LNCaP clone FGC (cell line): ENCODE data around the gene RAET1E.
"Not testable (repeated sequence)": the region's sequence is repeated elsewhere in the genome, so short reads cannot be mapped to it uniquely, and the experiment has no call there.

Experiments
- DNase-seq: peaks from one replicate; pipeline ENCODE4 v3.0.0-alpha.2; 2011; ENCODE audit warnings: low read depth
- H3K4me3 ChIP-seq: 2 replicates; pipeline ENCODE4 v1.5.1; 2011; ENCODE audit warnings: mild to moderate bottlenecking, low read depth, low read length, control low read depth
- CTCF ChIP-seq: IDR thresholded peaks from 2 replicates; pipeline ENCODE4 v1.5.1; 2012; ENCODE audit warnings: mild to moderate bottlenecking; ENCODE audit not compliant: control insufficient read depth, insufficient read depth; ENCODE audit errors: extremely low read depth

Gene RAET1E

GRCh38 chr6:149857541-149857940, 40.4 kb downstream of the RAET1E start:
- no peak for TF ChIP-seq CTCF
- H3K4me3 ChIP-seq, result no peak overlapping the region
- DNase-seq, result peak; percentile 72

GRCh38 chr6:149856256-149856994, 41.5 kb downstream of the RAET1E start:
- no peak overlapping the region for H3K4me3 ChIP-seq
- TF ChIP-seq CTCF, result no peak
- no peak for DNase-seq

- peak; percentile 94 for DNase-seq
- H3K4me3 ChIP-seq, result peak overlapping the region; percentile 35
These were observed 42.2 kb downstream of the RAET1E start for GRCh38 chr6:149855741-149856140.

GRCh38 chr6:149855040-149855654, 42.8 kb downstream of the RAET1E start:
- no peak for DNase-seq
- H3K4me3 ChIP-seq, result peak overlapping the region; percentile 35
- TF ChIP-seq CTCF, result no peak

More at GRCh38 chr6:149855741-149856140, 42.2 kb downstream of the RAET1E start:
- TF ChIP-seq CTCF, result no peak

- no peak for DNase-seq
- no peak overlapping the region for H3K4me3 ChIP-seq
These were observed 43.4 kb downstream of the RAET1E start for GRCh38 chr6:149854532-149854931.

GRCh38 chr6:149854017-149854416, 43.9 kb downstream of the RAET1E start:
- not testable (repeated sequence) for DNase-seq, H3K4me3 ChIP-seq

More at GRCh38 chr6:149854532-149854931, 43.4 kb downstream of the RAET1E start:
- no peak for TF ChIP-seq CTCF

GRCh38 chr6:149852881-149853280, 45.0 kb downstream of the RAET1E start:
- no peak for DNase-seq
- no peak overlapping the region for H3K4me3 ChIP-seq
- no peak for TF ChIP-seq CTCF
